Measurements from ENCODE around the gene STRA8. TPM values are rescaled to one million over a fixed set of nuclear protein-coding genes. Genes with fewer than 3 reads are reported as not detected.

Gene STRA8, protein sequence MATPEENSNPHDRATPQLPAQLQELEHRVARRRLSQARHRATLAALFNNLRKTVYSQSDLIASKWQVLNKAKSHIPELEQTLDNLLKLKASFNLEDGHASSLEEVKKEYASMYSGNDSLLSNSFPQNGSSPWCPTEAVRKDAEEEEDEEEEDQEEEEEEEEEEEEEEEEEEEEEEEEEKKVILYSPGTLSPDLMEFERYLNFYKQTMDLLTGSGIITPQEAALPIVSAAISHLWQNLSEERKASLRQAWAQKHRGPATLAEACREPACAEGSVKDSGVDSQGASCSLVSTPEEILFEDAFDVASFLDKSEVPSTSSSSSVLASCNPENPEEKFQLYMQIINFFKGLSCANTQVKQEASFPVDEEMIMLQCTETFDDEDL
- total RNA-seq (2014; rRNA removed; shearing (Covaris generic)): not detected in 2 replicates

DNA sequence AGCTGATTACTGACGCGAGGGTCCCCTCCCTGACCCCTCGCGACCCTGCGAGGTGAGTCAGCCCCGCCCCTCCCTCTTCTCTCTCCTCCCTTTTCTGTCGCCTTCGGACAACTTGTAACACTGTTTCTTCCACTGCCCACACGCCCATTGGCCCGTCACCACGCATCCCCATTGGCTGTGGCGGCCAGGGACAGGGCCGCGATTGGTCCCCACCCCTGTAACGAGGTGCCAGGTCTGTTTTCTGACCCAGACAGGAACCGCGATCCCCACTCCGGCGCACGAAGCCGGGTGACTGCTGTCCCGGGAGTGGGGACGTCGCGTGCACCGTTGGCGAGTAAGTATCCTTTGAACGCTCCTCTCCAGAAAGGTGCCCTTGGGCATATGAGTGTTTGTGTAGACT, at the start of gene STRA8:
Gene STRA8 (plus strand): TSS at position 269 of the 400 bp plus-strand sequence. CDS start 6,687 bp downstream, outside the sequence.
- Histone ChIP-seq H3K36me3 (replicated peaks; ENCODE audit: control insufficient read depth, insufficient read depth, low read length) (no peaks in the 10 kb centered on the region), H3K4me3 (ENCODE audit: insufficient read depth, low read depth, low read length) (no peak within 1 kb of the TSS), H3K27me3 (ENCODE audit: control insufficient read depth, insufficient read depth, low read length) (no peaks in the 10 kb centered on the region)
- no peak for DNase-seq

DNA sequence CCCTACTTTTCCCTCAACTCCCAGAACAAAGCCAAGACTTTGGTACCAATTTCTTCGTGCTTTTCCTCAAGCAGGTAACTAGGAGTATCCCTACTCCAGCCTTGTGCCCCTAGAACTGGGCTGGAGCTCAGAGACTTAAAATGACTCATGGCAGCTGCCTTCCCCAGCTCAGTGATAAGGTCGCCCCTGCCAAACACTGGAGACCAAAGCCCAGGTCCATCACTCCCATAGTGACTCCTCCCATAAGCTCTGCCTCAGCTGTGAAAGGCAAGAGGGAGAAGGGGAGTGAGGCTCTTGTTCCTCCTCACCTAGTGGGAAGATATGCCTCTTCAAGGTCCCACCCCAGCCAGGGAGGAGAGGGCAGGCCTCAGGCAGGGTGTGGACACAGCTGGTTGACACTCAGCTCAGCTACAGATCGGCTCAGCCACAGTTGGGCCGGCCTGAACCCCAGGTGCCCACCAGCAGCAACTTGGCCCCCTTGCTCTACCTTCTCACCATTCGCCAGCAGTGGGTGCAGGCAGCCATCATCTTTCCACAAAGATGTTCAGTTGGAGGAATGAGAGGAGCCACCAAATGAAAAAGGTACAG, 49.3 kb upstream of the STRA8 start:
- no peak overlapping the region for H3K4me3 ChIP-seq (ENCODE audit: insufficient read depth, low read depth, low read length)
- DNase-seq: no peak

DNA sequence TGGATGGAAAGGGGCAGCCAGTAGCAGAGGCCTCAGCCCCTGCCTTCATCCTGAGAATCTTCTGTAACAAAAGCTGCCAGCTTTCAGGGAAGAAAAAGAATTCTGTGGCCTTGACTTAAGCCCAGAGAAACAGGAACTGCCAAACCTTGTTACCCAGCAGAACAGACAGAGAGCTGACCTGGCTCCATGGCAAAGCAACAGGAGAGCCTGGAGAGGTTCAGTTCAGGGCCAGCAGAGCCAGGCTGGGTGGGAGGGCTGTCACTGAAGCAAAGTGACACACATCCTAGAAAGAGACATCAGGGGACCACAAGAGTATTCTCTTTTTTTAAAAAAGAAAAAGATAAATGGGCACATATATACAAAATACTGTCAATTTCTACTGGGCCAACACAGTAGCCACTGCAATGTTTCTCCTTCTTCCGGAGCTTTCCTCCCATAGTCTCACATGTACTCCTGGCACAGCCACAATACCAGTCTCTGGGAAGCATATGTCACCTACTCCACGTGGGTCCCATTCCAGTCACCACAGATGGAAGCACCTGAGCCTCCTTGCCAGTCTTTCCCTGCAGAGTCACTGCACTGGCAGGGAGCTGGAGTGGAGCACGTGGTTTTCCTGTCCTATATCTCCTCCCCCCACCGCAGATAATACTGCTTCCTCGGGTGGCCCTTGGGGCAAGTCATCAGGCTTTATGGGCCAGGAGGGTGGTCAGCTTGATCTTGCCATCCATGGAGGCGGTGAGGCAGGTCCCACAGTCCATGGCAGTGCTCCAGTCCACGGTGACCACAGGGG, 48.0 kb upstream of the STRA8 start:
- no peaks in the 10 kb centered on the region for H3K27me3 ChIP-seq (ENCODE audit: control insufficient read depth, insufficient read depth, low read length)
- H3K36me3 ChIP-seq (replicated peaks; ENCODE audit: control insufficient read depth, insufficient read depth, low read length): peaks cover 12% of the 10 kb centered on the region
- no peak for DNase-seq
- no peak overlapping the region for H3K4me3 ChIP-seq (ENCODE audit: insufficient read depth, low read depth, low read length)

More for the DNA sequence above, 49.3 kb upstream of the STRA8 start:
- Histone ChIP-seq H3K27me3 (ENCODE audit: control insufficient read depth, insufficient read depth, low read length) (no peaks in the 10 kb centered on the region), H3K36me3 (replicated peaks; ENCODE audit: control insufficient read depth, insufficient read depth, low read length) (peaks cover 12% of the 10 kb centered on the region)

DNA sequence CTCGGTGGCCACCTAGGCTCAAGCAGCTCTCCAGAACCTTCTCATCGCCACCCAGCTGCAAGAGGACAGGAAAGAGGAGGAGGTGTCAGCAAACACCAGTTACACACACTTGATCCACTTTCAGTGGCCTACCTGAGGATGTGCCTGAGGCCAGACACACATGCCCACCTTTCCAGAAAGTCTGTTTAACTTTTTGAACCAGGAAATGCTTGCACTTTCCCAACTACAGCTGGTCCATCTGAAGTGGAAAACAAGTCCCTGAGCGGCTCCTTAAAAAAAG, 47.4 kb upstream of the STRA8 start:
- Histone ChIP-seq H3K27me3 (ENCODE audit: control insufficient read depth, insufficient read depth, low read length) (no peaks in the 10 kb centered on the region), H3K4me3 (ENCODE audit: insufficient read depth, low read depth, low read length) (no peak overlapping the region), H3K36me3 (replicated peaks; ENCODE audit: control insufficient read depth, insufficient read depth, low read length) (peaks cover 12% of the 10 kb centered on the region)
- DNase-seq: no peak

DNA sequence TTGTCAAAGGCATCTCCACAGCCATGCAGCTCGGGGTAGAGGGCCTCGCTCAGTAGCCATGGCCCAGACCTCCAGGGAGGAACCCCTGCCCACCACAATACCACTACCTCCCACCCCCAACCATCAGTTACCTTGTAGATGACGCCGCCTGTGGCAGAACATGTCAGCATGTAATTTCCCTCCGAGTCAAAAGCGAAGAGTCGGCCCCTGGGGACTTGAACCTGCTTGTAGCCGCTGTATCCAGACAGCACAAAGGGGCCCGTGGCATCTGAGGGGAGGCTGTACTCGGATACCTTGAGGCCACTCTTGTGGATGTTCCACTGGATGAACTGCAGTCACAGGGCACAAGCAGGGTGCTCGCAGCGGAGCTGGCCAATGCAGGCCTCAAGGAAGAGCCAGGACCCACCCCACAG, 46.8 kb upstream of the STRA8 start:
- no peak for DNase-seq
- Histone ChIP-seq H3K27me3 (ENCODE audit: control insufficient read depth, insufficient read depth, low read length) (no peaks in the 10 kb centered on the region), H3K4me3 (ENCODE audit: insufficient read depth, low read depth, low read length) (no peak overlapping the region), H3K36me3 (replicated peaks; ENCODE audit: control insufficient read depth, insufficient read depth, low read length) (peaks cover 12% of the 10 kb centered on the region)

DNA sequence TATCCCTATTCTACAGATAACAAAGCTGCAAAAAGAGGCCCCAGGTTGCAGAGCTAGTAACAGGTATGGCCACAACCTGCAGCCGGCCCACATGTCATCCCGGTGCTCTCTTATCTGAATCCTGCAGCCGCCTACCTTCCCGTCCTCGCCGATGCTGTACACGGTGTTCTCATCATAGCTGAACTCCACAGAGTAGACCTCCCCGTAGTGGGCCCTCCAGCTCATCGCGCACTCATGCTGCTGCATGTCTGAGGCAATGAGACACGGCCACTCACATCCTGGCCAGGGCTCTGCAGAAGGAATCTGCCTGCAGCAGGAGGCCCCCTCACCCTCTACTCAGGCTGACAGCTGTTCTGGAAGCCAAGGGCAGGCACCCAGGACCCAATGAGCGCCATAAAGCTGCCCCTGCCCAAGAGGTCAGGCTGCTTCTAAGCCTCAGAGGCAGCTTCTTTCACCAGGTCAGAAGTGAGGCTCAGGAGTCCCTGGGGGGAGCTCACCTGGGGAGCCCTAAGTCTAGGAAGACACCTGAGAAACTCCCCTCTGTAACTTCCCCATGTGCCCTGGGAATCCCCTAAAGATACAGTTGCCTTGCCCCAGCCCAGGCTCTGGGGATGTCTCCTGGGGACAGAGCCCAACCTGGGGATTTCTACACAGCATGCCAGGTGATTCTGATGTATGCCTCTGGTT, 45.2 kb upstream of the STRA8 start:
- Histone ChIP-seq H3K4me3 (ENCODE audit: insufficient read depth, low read depth, low read length) (no peak overlapping the region), H3K27me3 (ENCODE audit: control insufficient read depth, insufficient read depth, low read length) (no peaks in the 10 kb centered on the region), H3K36me3 (replicated peaks; ENCODE audit: control insufficient read depth, insufficient read depth, low read length) (peaks cover 12% of the 10 kb centered on the region)
- no peak for DNase-seq

DNA sequence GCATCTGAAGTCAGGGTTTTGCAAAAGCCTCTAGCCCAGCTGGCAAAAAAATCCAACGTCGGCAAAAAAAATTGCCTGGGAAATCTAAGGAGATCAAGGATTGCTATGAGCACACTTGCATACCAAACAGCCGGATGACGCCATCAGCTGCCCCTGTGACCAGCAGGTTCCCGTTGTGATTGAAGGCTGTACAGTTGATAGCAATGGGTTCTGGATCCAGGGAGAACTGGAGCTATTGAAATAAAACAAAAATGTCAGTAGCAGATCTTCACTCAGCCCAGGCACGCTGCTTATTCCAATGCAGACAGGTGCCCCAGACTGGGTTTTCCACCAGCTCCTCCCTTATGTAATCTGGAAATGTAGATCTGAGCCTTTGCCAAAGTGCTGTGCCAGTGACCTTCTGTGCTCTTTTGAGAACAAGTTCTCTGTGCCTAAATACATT, 44.4 kb upstream of the STRA8 start:
- H3K27me3 ChIP-seq (ENCODE audit: control insufficient read depth, insufficient read depth, low read length): no peaks in the 10 kb centered on the region
- H3K4me3 ChIP-seq (ENCODE audit: insufficient read depth, low read depth, low read length): no peak overlapping the region

DNA sequence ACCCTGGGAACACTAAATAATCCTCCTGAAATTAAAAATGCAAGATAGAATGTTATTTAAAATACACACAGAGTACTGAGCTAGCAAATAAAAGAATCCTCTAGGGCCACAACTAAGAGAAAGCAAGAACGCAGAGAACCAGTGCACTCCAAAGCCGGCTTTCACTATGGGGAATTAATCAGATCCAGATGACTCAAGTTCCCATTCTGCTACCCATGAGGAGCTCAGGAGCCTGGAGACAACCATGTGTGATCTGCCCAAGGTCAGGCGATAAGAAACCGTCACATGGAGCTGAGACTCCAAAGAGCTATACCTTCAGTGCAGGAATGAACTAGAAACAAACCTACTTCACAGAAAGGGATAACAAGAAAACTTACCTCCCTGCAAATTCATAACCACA, 43.7 kb upstream of the STRA8 start:
- Histone ChIP-seq H3K27me3 (ENCODE audit: control insufficient read depth, insufficient read depth, low read length) (no peaks in the 10 kb centered on the region), H3K36me3 (replicated peaks; ENCODE audit: control insufficient read depth, insufficient read depth, low read length) (peaks cover 11% of the 10 kb centered on the region), H3K4me3 (ENCODE audit: insufficient read depth, low read depth, low read length) (no peak overlapping the region)
- DNase-seq: no peak

More for the DNA sequence above, 44.4 kb upstream of the STRA8 start:
- peaks cover 11% of the 10 kb centered on the region for H3K36me3 ChIP-seq (replicated peaks; ENCODE audit: control insufficient read depth, insufficient read depth, low read length)
- DNase-seq: no peak

DNA sequence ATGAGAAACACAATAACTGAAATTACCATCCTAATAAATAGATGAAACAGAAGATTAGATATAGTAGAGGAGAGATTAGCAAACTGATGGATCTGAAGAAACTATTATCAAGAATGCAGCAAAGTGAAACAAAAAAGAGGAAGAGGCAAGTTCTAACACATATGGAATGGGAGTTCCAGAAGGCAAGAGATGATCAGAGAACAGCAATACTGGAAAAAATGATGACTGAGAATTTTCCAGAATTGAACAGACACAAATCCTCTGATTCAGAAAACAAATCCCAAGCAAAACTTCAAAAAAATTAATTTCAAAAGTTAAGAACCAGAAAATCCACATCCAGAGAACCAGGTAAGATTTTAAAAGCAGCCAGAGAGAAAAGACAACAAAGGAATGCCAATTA, 42.9 kb upstream of the STRA8 start:
- Histone ChIP-seq H3K4me3 (ENCODE audit: insufficient read depth, low read depth, low read length) (no peak overlapping the region), H3K36me3 (replicated peaks; ENCODE audit: control insufficient read depth, insufficient read depth, low read length) (peaks cover 11% of the 10 kb centered on the region), H3K27me3 (ENCODE audit: control insufficient read depth, insufficient read depth, low read length) (no peaks in the 10 kb centered on the region)
- DNase-seq: no peak

DNA sequence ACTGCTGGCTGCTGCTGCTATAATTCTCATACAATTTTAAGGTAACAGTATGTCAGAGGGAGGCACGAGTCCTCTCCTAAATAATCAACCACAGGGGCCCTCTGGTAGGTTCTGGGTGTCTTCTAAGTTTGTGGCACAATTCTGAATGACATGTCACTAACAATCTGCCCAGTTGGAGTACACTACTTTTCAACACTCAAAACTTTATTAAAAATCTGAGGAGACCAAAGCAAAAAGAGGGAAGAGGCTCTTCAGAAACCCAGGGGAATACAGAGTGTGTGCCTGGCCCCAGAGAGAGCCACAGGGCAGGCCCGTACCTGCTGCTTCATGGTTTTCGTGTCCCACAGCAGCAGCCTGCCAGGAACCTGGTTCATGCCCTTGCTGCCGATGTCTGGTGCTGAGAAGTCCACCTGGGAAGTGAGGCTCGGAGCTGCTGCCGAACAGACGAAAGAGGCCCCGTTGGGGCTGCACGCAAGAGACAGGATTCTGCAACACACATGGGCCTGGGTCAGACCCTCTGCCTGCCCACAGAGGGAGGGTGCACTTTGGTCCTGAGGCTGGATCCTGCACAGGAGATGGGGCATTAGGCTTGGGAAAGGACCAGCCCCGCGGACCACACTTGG, 40.6 kb upstream of the STRA8 start:
- peaks cover 7% of the 10 kb centered on the region for H3K36me3 ChIP-seq (replicated peaks; ENCODE audit: control insufficient read depth, insufficient read depth, low read length)
- DNase-seq: no peak
- no peak overlapping the region for H3K4me3 ChIP-seq (ENCODE audit: insufficient read depth, low read depth, low read length)
- H3K27me3 ChIP-seq (ENCODE audit: control insufficient read depth, insufficient read depth, low read length): no peaks in the 10 kb centered on the region

DNA sequence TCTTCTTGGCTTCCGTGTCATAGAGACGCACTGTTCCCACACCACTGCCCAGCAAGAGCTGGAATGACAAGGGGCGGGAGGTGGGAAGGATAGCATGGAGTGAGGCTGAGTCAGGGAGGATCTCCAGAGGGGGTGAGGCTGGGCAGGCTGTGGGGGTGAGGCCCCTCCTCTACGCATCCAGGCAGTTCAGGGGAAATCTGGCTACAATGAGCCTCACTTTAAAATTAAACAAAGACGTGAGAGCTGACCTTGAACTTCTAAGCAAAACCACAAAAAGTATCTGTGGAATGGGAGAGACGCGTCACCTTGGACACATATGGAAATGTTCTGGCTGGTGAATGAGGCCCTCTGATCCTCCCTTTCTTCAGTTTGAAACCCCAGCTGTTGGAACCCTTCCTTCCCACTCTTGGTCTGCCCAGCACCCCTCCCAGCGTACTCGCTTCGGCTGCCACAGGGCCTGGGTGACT, 40.0 kb upstream of the STRA8 start:
- H3K4me3 ChIP-seq (ENCODE audit: insufficient read depth, low read depth, low read length): no peak overlapping the region
- peaks cover 4% of the 10 kb centered on the region for H3K36me3 ChIP-seq (replicated peaks; ENCODE audit: control insufficient read depth, insufficient read depth, low read length)
- H3K27me3 ChIP-seq (ENCODE audit: control insufficient read depth, insufficient read depth, low read length): no peaks in the 10 kb centered on the region
- DNase-seq: no peak

DNA sequence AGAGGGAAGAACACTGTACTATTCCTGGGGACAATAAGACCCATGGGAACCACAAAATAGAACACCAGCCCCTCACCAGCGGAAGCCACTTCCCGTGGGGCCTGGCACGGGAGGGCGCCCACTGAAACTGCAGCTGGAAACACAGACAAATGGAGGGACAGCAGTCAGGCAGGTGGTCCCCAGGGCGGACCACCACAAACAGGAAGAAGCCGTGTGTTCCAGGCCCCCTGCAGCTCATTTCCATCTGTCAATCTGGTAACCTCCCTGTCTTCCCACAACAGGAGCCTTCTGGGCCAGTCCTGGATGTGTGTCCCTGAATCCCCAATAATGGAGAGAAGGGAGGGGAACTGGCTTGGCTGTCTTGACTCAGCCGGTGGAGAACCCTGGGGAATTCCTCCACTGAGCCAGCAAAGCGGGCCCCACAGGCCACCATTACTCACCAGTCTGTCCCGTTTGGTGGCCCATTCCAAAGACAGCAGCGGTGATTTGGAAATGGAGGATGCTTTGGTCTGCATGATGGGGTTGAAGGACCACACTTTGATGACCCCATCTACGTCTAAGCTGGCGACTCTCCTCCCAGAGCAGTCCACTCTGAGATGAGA, 39.0 kb upstream of the STRA8 start:
- no peak for DNase-seq
- Histone ChIP-seq H3K27me3 (ENCODE audit: control insufficient read depth, insufficient read depth, low read length) (no peaks in the 10 kb centered on the region), H3K36me3 (replicated peaks; ENCODE audit: control insufficient read depth, insufficient read depth, low read length) (peaks cover 4% of the 10 kb centered on the region), H3K4me3 (ENCODE audit: insufficient read depth, low read depth, low read length) (no peak overlapping the region)

DNA sequence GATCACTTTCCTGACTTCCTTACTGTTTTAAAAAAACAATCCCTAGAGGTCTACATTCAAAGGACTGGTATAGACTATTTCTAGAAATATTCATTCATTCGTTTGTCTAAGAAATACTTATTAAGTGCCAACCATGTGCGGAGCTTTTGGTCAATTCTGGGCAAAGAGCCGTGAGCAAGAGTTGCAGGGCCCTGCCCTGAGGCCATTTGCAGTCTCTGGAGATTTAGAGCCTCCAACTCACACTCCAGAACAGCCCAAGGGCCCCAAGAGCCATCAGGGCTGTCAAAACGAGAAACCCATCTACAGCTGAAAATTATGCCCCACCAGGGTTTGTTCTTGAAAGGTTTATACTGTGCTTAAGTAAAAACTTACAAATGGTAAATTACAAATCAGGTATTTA, 38.5 kb upstream of the STRA8 start:
- peaks cover 4% of the 10 kb centered on the region for H3K36me3 ChIP-seq (replicated peaks; ENCODE audit: control insufficient read depth, insufficient read depth, low read length)
- no peak overlapping the region for H3K4me3 ChIP-seq (ENCODE audit: insufficient read depth, low read depth, low read length)
- no peak for DNase-seq
- no peaks in the 10 kb centered on the region for H3K27me3 ChIP-seq (ENCODE audit: control insufficient read depth, insufficient read depth, low read length)
